GM23248 (cell line): ENCODE results near the gene BIRC6.
"Not testable (repeated sequence)": the region's sequence is repeated elsewhere in the genome, so short reads cannot be mapped to it uniquely, and the experiment has no call there.

ENCODE experiments used
- EZH2 ChIP-seq: fragments of 200-600 bp; sonication (generic); IDR thresholded peaks from 2 replicates; pipeline ENCODE4 v1.6.1; 2018; ENCODE audit warnings: antibody characterized with exemption, mild to moderate bottlenecking; ENCODE audit not compliant: insufficient read depth, poor library complexity, severe bottlenecking
- EZH2phosphoT487 ChIP-seq: fragments of 200-600 bp; sonication (generic); IDR thresholded peaks from 2 replicates; pipeline ENCODE4 v1.6.1; 2018; ENCODE audit warnings: antibody characterized with exemption, moderate library complexity, mild to moderate bottlenecking, low read depth; ENCODE audit not compliant: insufficient read depth

DNA sequence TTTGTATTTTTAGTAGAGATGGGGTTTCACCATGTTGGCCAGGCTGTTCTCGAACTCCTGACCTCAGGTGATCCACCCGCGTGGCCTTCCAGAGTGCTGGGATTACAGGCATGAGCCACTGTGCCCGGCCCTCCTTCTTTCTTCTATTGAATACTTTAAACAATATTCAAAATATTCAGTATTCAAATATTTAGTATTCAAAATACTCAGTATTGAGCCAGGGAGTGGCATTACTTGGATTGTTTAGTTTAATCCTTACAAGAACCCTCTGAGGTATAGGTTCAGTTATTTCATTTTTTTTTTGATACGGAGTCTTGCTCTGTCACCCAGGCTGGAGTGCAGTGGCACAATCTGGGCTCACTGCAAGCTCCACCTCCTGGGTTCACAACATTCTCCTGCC, 281.7 kb downstream of the BIRC6 start:
- TF ChIP-seq EZH2phosphoT487, EZH2: not testable (repeated sequence)
